ENCODE measurements around the gene TSPAN9. TPM values are rescaled to one million over a fixed set of nuclear protein-coding genes. Genes with fewer than 3 reads are reported as not detected.
A peak's percentile ranks its signal among the peaks of the same experiment; 100 is the strongest.

Gene TSPAN9
- total RNA-seq, 1 donor from 2014 or later = 7.8 TPM

- peaks cover 5% of the 10 kb centered on the region for H3K27me3 Mint-ChIP-seq (ENCODE audit: insufficient read depth, low read depth)
- no peak overlapping the region for H3K27ac ChIP-seq
Measured at GRCh38 chr12:3147260-3147659, 70.1 kb downstream of the TSPAN9 start.

DNA sequence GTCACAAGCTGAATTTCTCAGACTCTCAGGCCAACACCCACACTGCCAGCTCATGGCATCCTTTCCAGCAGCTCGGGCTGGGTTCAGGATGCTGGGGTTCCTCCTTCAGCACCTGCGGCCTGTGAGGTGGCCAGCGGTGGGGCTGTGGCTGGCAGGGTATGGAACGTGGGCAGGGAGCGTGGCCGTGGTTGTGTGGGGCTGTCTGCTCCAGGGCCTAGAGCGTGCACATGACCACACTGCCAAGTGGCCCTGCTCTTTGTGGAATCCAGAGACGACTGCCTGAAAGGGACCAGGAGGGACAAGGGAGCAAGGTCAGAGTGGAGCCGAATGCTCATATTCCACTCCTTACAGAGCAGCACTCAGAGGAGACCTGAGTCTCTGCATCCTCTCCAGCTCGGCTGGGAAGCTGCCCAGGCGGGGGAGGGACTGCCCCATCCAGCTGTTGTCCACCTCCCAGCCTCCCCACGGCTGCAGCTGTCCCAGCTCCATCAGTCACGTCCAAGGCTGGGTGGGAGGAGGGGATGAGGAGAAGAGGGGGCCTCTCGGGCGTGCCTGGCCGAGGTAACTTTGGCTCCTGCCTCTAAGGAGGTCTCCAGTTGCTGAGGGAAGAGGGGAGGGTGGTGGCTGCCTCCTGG is 71.3 kb downstream of the TSPAN9 start:
- Histone ChIP-seq H3K9ac (no peak overlapping the region), H3K79me2 (ENCODE audit: low read depth) (no peaks in the 10 kb centered on the region), H2AFZ (replicated peaks) (no peak overlapping the region), H3K4me2 (no peak overlapping the region), H3K4me1 (peaks cover 17% of the 10 kb centered on the region), H4K20me1 (ENCODE audit: low read depth) (peaks cover 14% of the 10 kb centered on the region), H3K9me3 (ENCODE audit: low read depth) (no peaks in the 10 kb centered on the region), H3K4me3 (no peak overlapping the region), H3K27me3 (no peaks in the 10 kb centered on the region), H3K27ac (no peak overlapping the region), H3F3A (ENCODE audit: low read depth) (no peaks in the 10 kb centered on the region), H3K36me3 (no peaks in the 10 kb centered on the region)
- H3K9me3 Mint-ChIP-seq = peaks cover 3% of the 10 kb centered on the region
- peaks cover 5% of the 10 kb centered on the region for H3K27me3 Mint-ChIP-seq (ENCODE audit: insufficient read depth, low read depth)
- no peak overlapping the region for H3K4me3 Mint-ChIP-seq
- TF ChIP-seq EZH2 (IDR thresholded peaks at IDR 0.05) (no peak), EZH2phosphoT487 (IDR thresholded peaks at IDR 0.05) (no peak)
- TF ChIP-seq, protein P1, sequence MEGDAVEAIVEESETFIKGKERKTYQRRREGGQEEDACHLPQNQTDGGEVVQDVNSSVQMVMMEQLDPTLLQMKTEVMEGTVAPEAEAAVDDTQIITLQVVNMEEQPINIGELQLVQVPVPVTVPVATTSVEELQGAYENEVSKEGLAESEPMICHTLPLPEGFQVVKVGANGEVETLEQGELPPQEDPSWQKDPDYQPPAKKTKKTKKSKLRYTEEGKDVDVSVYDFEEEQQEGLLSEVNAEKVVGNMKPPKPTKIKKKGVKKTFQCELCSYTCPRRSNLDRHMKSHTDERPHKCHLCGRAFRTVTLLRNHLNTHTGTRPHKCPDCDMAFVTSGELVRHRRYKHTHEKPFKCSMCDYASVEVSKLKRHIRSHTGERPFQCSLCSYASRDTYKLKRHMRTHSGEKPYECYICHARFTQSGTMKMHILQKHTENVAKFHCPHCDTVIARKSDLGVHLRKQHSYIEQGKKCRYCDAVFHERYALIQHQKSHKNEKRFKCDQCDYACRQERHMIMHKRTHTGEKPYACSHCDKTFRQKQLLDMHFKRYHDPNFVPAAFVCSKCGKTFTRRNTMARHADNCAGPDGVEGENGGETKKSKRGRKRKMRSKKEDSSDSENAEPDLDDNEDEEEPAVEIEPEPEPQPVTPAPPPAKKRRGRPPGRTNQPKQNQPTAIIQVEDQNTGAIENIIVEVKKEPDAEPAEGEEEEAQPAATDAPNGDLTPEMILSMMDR (IDR thresholded peaks at IDR 0.05) = no peak
- H3K4me1 Mint-ChIP-seq = peaks cover 42% of the 10 kb centered on the region
- no peaks in the 10 kb centered on the region for H3K36me3 Mint-ChIP-seq
- H3K27ac Mint-ChIP-seq = no peak overlapping the region
- no peak for DNase-seq (ENCODE audit: low spot score)

More at GRCh38 chr12:3147260-3147659, 70.1 kb downstream of the TSPAN9 start:
- TF ChIP-seq, protein P1 (IDR thresholded peaks at IDR 0.05) = no peak
- TF ChIP-seq EZH2 (IDR thresholded peaks at IDR 0.05) (no peak), EZH2phosphoT487 (IDR thresholded peaks at IDR 0.05) (no peak)
- Histone ChIP-seq H3K4me3 (no peak overlapping the region), H3K4me2 (no peak overlapping the region), H3F3A (ENCODE audit: low read depth) (no peaks in the 10 kb centered on the region), H4K20me1 (ENCODE audit: low read depth) (peaks cover 14% of the 10 kb centered on the region), H3K79me2 (ENCODE audit: low read depth) (no peaks in the 10 kb centered on the region), H3K27me3 (no peaks in the 10 kb centered on the region), H3K4me1 (peaks cover 17% of the 10 kb centered on the region), H3K9ac (no peak overlapping the region), H3K9me3 (ENCODE audit: low read depth) (no peaks in the 10 kb centered on the region), H3K36me3 (no peaks in the 10 kb centered on the region), H2AFZ (replicated peaks) (no peak overlapping the region)
- Mint-ChIP-seq H3K4me1 (peaks cover 43% of the 10 kb centered on the region), H3K36me3 (no peaks in the 10 kb centered on the region), H3K9me3 (peaks cover 3% of the 10 kb centered on the region), H3K27ac (no peak overlapping the region), H3K4me3 (no peak overlapping the region)
- no peak for DNase-seq (ENCODE audit: low spot score)

DNA sequence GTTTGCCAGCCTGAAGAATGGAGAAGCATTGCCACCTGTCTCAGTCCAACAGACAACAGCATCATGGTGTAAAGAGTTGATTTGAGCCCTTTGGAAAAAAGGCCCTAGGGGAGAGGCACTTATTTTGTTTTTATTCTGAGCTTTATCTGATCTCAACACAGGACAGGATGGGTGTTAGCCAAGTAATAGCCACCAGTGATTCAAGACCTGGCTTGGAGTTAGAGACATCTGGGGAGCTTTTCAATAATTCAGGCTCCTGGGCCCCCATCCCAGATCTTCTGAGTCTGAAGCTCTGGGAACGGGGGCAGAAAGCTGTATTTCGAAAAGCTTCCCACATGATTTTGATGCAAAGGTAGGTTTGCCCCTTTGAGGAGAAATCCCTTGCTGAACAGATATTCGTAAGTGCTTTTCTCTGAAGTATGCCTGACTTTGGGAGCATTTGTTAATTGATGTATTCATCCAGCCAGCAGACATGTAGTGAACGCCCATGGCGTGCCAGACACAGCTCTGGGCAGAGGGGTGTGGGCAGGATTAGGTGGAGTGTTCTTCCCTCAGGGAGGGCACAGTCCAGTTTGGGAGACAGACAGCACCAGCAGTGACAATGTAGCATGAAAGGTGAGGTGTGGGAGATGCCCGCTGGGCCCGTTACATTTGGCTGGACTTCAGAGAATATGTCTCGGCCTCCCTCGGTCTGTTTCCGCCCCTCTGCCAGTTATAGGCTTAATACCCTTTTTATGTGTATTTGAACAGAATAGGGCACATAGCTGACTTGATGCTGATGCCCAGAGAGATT is 72.5 kb downstream of the TSPAN9 start:
- Histone ChIP-seq H3F3A (ENCODE audit: low read depth) (no peaks in the 10 kb centered on the region), H3K9me3 (ENCODE audit: low read depth) (no peaks in the 10 kb centered on the region), H4K20me1 (ENCODE audit: low read depth) (peaks cover 14% of the 10 kb centered on the region), H2AFZ (replicated peaks) (no peak overlapping the region), H3K27me3 (no peaks in the 10 kb centered on the region), H3K9ac (no peak overlapping the region), H3K36me3 (no peaks in the 10 kb centered on the region), H3K4me1 (peaks cover 17% of the 10 kb centered on the region), H3K4me3 (no peak overlapping the region), H3K4me2 (no peak overlapping the region), H3K79me2 (ENCODE audit: low read depth) (no peaks in the 10 kb centered on the region), H3K27ac (no peak overlapping the region)
- peaks cover 48% of the 10 kb centered on the region for H3K4me1 Mint-ChIP-seq
- DNase-seq (ENCODE audit: low spot score) = no peak
- H3K27ac Mint-ChIP-seq = peak overlapping the region; percentile 22
- H3K4me3 Mint-ChIP-seq = no peak overlapping the region
- TF ChIP-seq, protein P1 (IDR thresholded peaks at IDR 0.05) = no peak
- no peak for TF ChIP-seq EZH2 (IDR thresholded peaks at IDR 0.05)
- no peak for TF ChIP-seq EZH2phosphoT487 (IDR thresholded peaks at IDR 0.05)
- no peaks in the 10 kb centered on the region for H3K36me3 Mint-ChIP-seq
- no peaks in the 10 kb centered on the region for H3K9me3 Mint-ChIP-seq
- H3K27me3 Mint-ChIP-seq (ENCODE audit: insufficient read depth, low read depth) = peaks cover 5% of the 10 kb centered on the region
